K562 (cell line): ENCODE measurements around the gene RAE1. TPM values are rescaled to one million over a fixed set of nuclear protein-coding genes. Genes with fewer than 3 reads are reported as not detected.

ENCODE experiments used
- ATAC-seq: fragments of 200-7000 bp; cut with Tn5 transposase; 3 replicates; pipeline ENCODE4 v1.9.1; 2020; ENCODE audit warnings: moderate library complexity
- BruUV-seq: library from RNA; stranded (reverse); fragments of 400-500 nt; replicated peaks from 2 replicates; lab custom pipeline; 2021; lab: Mats Ljungman, UMichigan
- CTCF ChIA-PET: fragments of 300-600 bp; formaldehyde crosslinking; extraction: SDS; loops from one replicate; lab custom pipeline; 2021; ENCODE audit warnings: low intra/inter-chr PET ratio; lab: Yijun Ruan, JAX
- POLR2A ChIA-PET: fragments of 300-600, 350-650 bp; sonication (Branson Sonifier 250); formaldehyde crosslinking; extraction: SDS; loops from one replicate; lab custom pipeline; 2021; ENCODE audit warnings: antibody characterized with exemption, inconsistent platforms; lab: Yijun Ruan, JAX
- DNase-seq, 4 experiments: peaks; one replicate each; pipeline versions ENCODE4 v3.0.0 to v3.0.0-alpha.2; 2011 to 2018; ENCODE audit warnings: low spot score in 3 of 4, mixed read lengths in 3 of 4; ENCODE audit errors: extremely low read depth in 1 of 4
- FAIRE-seq: peaks from 2 replicates; lab custom pipeline; 2011; peaks lifted over from hg19 to GRCh38; lab: Jason Lieb, UNC
- H2AFZ ChIP-seq: 2 replicates; pipeline ENCODE4 v1.6.0; 2011; ENCODE audit warnings: low read depth, low read length, control low read depth, inconsistent platforms
- H3K27ac ChIP-seq: fragments of 200-600 bp; 3 replicates; pipeline ENCODE4 v1.8.0; 2011; ENCODE audit warnings: low read depth, mild to moderate bottlenecking, control low read depth, inconsistent platforms, low read length, moderate library complexity, mixed read lengths; ENCODE audit errors: extremely low read depth
- H3K27me3 ChIP-seq, 2 experiments: fragments of 300-600 bp in 1 of 2; 2 replicates in 1 of 2; 3 replicates in 1 of 2; pipeline versions ENCODE4 v1.6.0 to v1.8.0; 2011; ENCODE audit warnings: inconsistent platforms in 2 of 2, low read length in 2 of 2, mild to moderate bottlenecking in 1 of 2, mixed read lengths in 1 of 2, moderate library complexity in 1 of 2; ENCODE audit not compliant: control insufficient read depth in 2 of 2, insufficient read depth in 2 of 2
- H3K36me3 ChIP-seq: fragments of 300-600 bp; 3 replicates; pipeline ENCODE4 v1.8.0; 2011; ENCODE audit warnings: mild to moderate bottlenecking, low read length, inconsistent platforms; ENCODE audit not compliant: control insufficient read depth, insufficient read depth
- H3K4me1 ChIP-seq, 2 experiments: fragments of 200-600 bp in 1 of 2; replicated peaks in 1 of 2; 2 replicates in 1 of 2; 3 replicates in 1 of 2; pipeline versions ENCODE4 v1.5.1 to v1.8.0; 2011; ENCODE audit warnings: inconsistent platforms in 2 of 2, low read length in 2 of 2, mild to moderate bottlenecking in 1 of 2, mixed read lengths in 1 of 2, moderate library complexity in 1 of 2; ENCODE audit not compliant: control insufficient read depth in 2 of 2, insufficient read depth in 2 of 2
- H3K4me2 ChIP-seq: 2 replicates; pipeline ENCODE4 v1.6.1; 2011; ENCODE audit warnings: low read length, control low read depth, inconsistent platforms, mixed read lengths; ENCODE audit not compliant: insufficient read depth
- H3K4me3 ChIP-seq: fragments of 200-600 bp; sonication (generic), shearing (Covaris generic); 2 replicates; pipeline ENCODE4 v1.5.1; 2016; ENCODE audit warnings: control low read depth, inconsistent platforms
- H3K79me2 ChIP-seq: fragments of 200-600 bp; 3 replicates; pipeline ENCODE4 v1.8.0; 2011; ENCODE audit warnings: low read length, inconsistent platforms; ENCODE audit not compliant: control insufficient read depth, insufficient read depth
- H3K9ac ChIP-seq, 2 experiments: 2 replicates each; pipeline versions ENCODE4 v1.6.0 to v1.6.1; 2011; ENCODE audit warnings: low read depth in 2 of 2, low read length in 2 of 2, control low read depth in 1 of 2, inconsistent platforms in 1 of 2, mild to moderate bottlenecking in 1 of 2, mixed read lengths in 1 of 2; ENCODE audit not compliant: insufficient read depth in 1 of 2
- H3K9me1 ChIP-seq: one replicate; pipeline ENCODE4 v1.6.0; 2011; ENCODE audit warnings: inconsistent platforms, mild to moderate bottlenecking, low read length, moderate library complexity; ENCODE audit not compliant: control insufficient read depth, insufficient read depth
- H3K9me3 ChIP-seq: replicated peaks from 2 replicates; pipeline ENCODE4 v1.5.1; 2011; ENCODE audit warnings: low read depth, low read length, inconsistent platforms; ENCODE audit not compliant: control insufficient read depth, insufficient read depth
- H4K20me1 ChIP-seq: replicated peaks from 2 replicates; pipeline ENCODE4 v1.6.1; 2011; ENCODE audit warnings: low read length, inconsistent platforms, mixed read lengths; ENCODE audit not compliant: control insufficient read depth, insufficient read depth
- C11orf30 ChIP-seq: fragments of 450-650 bp; IDR thresholded peaks from 2 replicates; pipeline ENCODE4 v1.6.1; 2016; ENCODE audit warnings: low read depth, mild to moderate bottlenecking
- KDM2B ChIP-seq: fragments of 250-450 bp; sonication (Bioruptor Pico); IDR thresholded peaks from 2 replicates; pipeline ENCODE4 v1.8.0; 2021; ENCODE audit warnings: mild to moderate bottlenecking, moderate library complexity
- PHF21A ChIP-seq: fragments of 450-650 bp; IDR thresholded peaks from 2 replicates; pipeline ENCODE4 v1.6.1; 2017; ENCODE audit warnings: low read depth, borderline replicate concordance
- ZNF143 ChIP-seq: sonication (generic); formaldehyde crosslinking; IDR thresholded peaks from 2 replicates; pipeline ENCODE4 v1.9.0; 2022; ENCODE audit warnings: mild to moderate bottlenecking, missing genetic modification reagents
- WGBS: fragments of 100-300 bp; shearing (Covaris generic); methylation state at CpG from one replicate; pipeline ENCODE4 v1.1.6; 2016; ENCODE audit warnings: low coverage, mixed read lengths; ENCODE audit not compliant: insufficient coverage; ENCODE audit errors: missing lambda C conversion rate; 5-methylcytosine and 5-hydroxymethylcytosine counted together
- in situ Hi-C: fragments of 300-500 bp; cut with MboI; formaldehyde crosslinking; loops from 4 replicates; pipeline ENCODE4 v1.15.0; 2018; ENCODE audit warnings: inconsistent platforms, mixed read lengths
- intact Hi-C: fragments of 100-400 bp; cut with micrococcal nuclease; formaldehyde crosslinking; loops from 2 replicates; pipeline ENCODE4 v1.14.2; 2022
- polyA plus RNA-seq, 8 experiments: library from polyadenylated mRNA; depleted of rRNA in 4 of 8; stranded (reverse) in 5 of 8; unstranded in 3 of 8; fragments of >200 nt; fragmentation: Nextera tagmentation in 2 of 8; fragmentation: Illumina TruSeq in 1 of 8; extraction: Ambion mirVana in 2 of 8; extraction: Trizol in 1 of 8; gene quantifications; 2 replicates each; pipeline versions ENCODE4 v1.2.1 to v1.2.3, GENCODE V29; 2011 to 2014; ENCODE audit warnings: inconsistent platforms in 1 of 8, missing spikeins in 1 of 8
- total RNA-seq, 7 experiments: library from RNA; depleted of rRNA in 6 of 7; stranded (reverse); fragments of >200 nt in 6 of 7; fragmentation: Illumina TruSeq in 2 of 7; extraction: Trizol in 2 of 7; gene quantifications; 2 replicates each; pipeline versions ENCODE4 v1.2.1 to v1.2.3, GENCODE V29; 2011 to 2021; ENCODE audit warnings: low replicate concordance in 1 of 7
- TF ChIP-seq, protein P1 (sequence below), 2 experiments: fragments of 450-650 bp; IDR thresholded peaks; 2 replicates each; pipeline ENCODE4 v1.6.1; 2018; ENCODE audit warnings: mild to moderate bottlenecking in 2 of 2, low read depth in 1 of 2; ENCODE audit not compliant: partially characterized antibody in 2 of 2
- TF ChIP-seq, protein P2 (sequence below): sonication (generic); formaldehyde crosslinking; IDR thresholded peaks from 2 replicates; pipeline ENCODE4 v1.9.0; 2022; ENCODE audit warnings: mild to moderate bottlenecking, missing genetic modification reagents

RAE1 gene
- total and polyA plus RNA-seq, 9 of the 15 experiments (the other 6 are each of a cell fraction or from before 2014, with no cell fraction given): 33.7 to 248 (median 77.7) TPM

DNA sequence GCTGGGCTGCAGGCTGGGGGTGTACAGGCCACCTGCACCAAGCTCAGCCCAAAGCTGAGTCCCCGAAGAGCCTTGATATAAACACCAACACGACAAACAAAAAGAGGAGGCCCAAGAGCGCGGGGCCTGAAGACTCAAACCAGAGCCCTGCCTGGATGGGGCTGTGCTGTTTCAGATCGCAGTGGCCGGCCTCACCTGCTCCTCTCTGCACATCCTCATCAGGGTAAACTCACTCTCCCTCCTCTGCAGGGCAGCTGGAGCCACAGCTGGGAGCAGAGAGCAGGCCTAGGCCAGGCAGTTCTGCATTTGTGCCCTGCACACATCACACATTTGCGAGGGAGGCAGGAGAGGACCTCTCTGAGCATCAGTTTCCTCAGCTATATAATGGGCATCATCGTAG lies 36.4 kb downstream of the RAE1 start:
- TF ChIP-seq, protein P1, sequence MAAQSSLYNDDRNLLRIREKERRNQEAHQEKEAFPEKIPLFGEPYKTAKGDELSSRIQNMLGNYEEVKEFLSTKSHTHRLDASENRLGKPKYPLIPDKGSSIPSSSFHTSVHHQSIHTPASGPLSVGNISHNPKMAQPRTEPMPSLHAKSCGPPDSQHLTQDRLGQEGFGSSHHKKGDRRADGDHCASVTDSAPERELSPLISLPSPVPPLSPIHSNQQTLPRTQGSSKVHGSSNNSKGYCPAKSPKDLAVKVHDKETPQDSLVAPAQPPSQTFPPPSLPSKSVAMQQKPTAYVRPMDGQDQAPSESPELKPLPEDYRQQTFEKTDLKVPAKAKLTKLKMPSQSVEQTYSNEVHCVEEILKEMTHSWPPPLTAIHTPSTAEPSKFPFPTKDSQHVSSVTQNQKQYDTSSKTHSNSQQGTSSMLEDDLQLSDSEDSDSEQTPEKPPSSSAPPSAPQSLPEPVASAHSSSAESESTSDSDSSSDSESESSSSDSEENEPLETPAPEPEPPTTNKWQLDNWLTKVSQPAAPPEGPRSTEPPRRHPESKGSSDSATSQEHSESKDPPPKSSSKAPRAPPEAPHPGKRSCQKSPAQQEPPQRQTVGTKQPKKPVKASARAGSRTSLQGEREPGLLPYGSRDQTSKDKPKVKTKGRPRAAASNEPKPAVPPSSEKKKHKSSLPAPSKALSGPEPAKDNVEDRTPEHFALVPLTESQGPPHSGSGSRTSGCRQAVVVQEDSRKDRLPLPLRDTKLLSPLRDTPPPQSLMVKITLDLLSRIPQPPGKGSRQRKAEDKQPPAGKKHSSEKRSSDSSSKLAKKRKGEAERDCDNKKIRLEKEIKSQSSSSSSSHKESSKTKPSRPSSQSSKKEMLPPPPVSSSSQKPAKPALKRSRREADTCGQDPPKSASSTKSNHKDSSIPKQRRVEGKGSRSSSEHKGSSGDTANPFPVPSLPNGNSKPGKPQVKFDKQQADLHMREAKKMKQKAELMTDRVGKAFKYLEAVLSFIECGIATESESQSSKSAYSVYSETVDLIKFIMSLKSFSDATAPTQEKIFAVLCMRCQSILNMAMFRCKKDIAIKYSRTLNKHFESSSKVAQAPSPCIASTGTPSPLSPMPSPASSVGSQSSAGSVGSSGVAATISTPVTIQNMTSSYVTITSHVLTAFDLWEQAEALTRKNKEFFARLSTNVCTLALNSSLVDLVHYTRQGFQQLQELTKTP (IDR thresholded peaks at IDR 0.05; ENCODE audit: low read depth in 1 of 2, partially characterized antibody in 2 of 2): no peak
- TF ChIP-seq ZNF143 (CRISPR knock-in tag): no peak
- TF ChIP-seq PHF21A: no peak
- TF ChIP-seq, protein P2, sequence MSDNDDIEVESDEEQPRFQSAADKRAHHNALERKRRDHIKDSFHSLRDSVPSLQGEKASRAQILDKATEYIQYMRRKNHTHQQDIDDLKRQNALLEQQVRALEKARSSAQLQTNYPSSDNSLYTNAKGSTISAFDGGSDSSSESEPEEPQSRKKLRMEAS: no peak
- no peak for TF ChIP-seq C11orf30
- no peak for TF ChIP-seq KDM2B (CRISPR knock-in tag)
- TF ChIP-seq, all 486 proteins: peak for 0
- peaks cover 11% of the 10 kb centered on the region for H3K79me2 ChIP-seq
- DNase-seq (no peak), FAIRE-seq (no peak), ATAC-seq (no peak)
- no peak overlapping the region for H3K4me2 ChIP-seq
- H2AFZ ChIP-seq: no peak overlapping the region
- peaks cover 24 to 41% of the 10 kb centered on the region in 2 experiments for H3K4me1 ChIP-seq
- POLR2A ChIA-PET: interaction anchor here (1.1 to 1.6 kb wide), 2 partner anchors 18 to 71 kb away, joined by 3 to 4 read pairs; no protein-coding TSS in a partner anchor
- no peaks in the 10 kb centered on the region for H3K27me3 ChIP-seq
- 89% methylated on average over 8 of the region's 8 CpGs for WGBS
- BruUV-seq: no TSS peak
- CTCF ChIA-PET: interaction anchor here (1.2 kb wide), 1 partner anchor 127 kb away, joined by 3 read pairs; no protein-coding TSS in a partner anchor
- peak overlapping the region in 1 of 2 experiments; percentile 58; a peak in 2 of 4 replicates for H3K9ac ChIP-seq
- intact Hi-C loops: no loop called here
- in situ Hi-C loops: loop anchor here (5.0 to 25.0 kb wide), 3 partner anchors 105 to 825 kb away; no protein-coding TSS in a partner anchor
- H3K4me3 ChIP-seq: no peak overlapping the region
- no peaks in the 10 kb centered on the region for H3K9me1 ChIP-seq
- H3K36me3 ChIP-seq: peaks cover 4% of the 10 kb centered on the region; the same call in 1 of the 3 replicates
- no peaks in the 10 kb centered on the region for H3K9me3 ChIP-seq
- H4K20me1 ChIP-seq: peaks cover 5% of the 10 kb centered on the region; the same call in 1 of the 2 replicates
- no peak overlapping the region for H3K27ac ChIP-seq
